HepG2 (cell line): ENCODE results near the gene GPR33. TPM values are rescaled to one million over a fixed set of nuclear protein-coding genes. Genes with fewer than 3 reads are reported as not detected.

ENCODE experiments used
- AGO2 ChIP-seq: fragments of 200-400 bp; formaldehyde crosslinking; optimal IDR thresholded peaks from 2 replicates; pipeline ENCODE3; 2017; ENCODE audit warnings: mild to moderate bottlenecking, low read depth, low read length, moderate library complexity
- CENPT ChIP-seq: sonication (generic); formaldehyde crosslinking; IDR thresholded peaks from 2 replicates; pipeline ENCODE4 v1.8.0; 2022; ENCODE audit warnings: low read depth, mild to moderate bottlenecking, moderate library complexity, missing genetic modification reagents
- DMAP1 ChIP-seq: IDR thresholded peaks from 2 replicates; pipeline ENCODE4 v1.6.1; 2016
- HOXA5 ChIP-seq: sonication (generic); formaldehyde crosslinking; IDR thresholded peaks from 2 replicates; pipeline ENCODE4 v1.4.0; 2020; ENCODE audit warnings: missing genetic modification reagents
- KMT2B ChIP-seq: IDR thresholded peaks from 2 replicates; pipeline ENCODE4 v1.6.1; 2016; ENCODE audit warnings: missing genetic modification reagents, missing compliant biosample characterization
- MTERF4 ChIP-seq: sonication (generic); formaldehyde crosslinking; IDR thresholded peaks from 2 replicates; pipeline ENCODE4 v1.8.0; 2023; ENCODE audit warnings: mild to moderate bottlenecking, missing genetic modification reagents
- MTF1 ChIP-seq: sonication (generic); formaldehyde crosslinking; IDR thresholded peaks from 2 replicates; pipeline ENCODE4 v1.5.0; 2020; ENCODE audit warnings: missing genetic modification reagents
- PRDM10 ChIP-seq: sonication (generic); formaldehyde crosslinking; IDR thresholded peaks from 2 replicates; pipeline ENCODE4 v1.4.0; 2020; ENCODE audit warnings: low read depth, missing genetic modification reagents
- RXRA ChIP-seq: sonication (generic); formaldehyde crosslinking; IDR thresholded peaks from 2 replicates; pipeline ENCODE4 v1.5.1; 2020; ENCODE audit warnings: missing genetic modification reagents
- SMARCC2 ChIP-seq: fragments of 450-650 bp; IDR thresholded peaks from 2 replicates; pipeline ENCODE4 v1.6.1; 2017; ENCODE audit warnings: antibody characterized with exemption, mild to moderate bottlenecking
- SOX5 ChIP-seq: IDR thresholded peaks from 2 replicates; pipeline ENCODE4 v1.6.1; 2016; ENCODE audit warnings: borderline replicate concordance
- TBX3 ChIP-seq: fragments of 450-650 bp; IDR thresholded peaks from 2 replicates; pipeline ENCODE4 v1.6.1; 2017; ENCODE audit warnings: antibody characterized with exemption, mild to moderate bottlenecking, inconsistent platforms, borderline replicate concordance
- WIZ ChIP-seq: sonication (generic); formaldehyde crosslinking; IDR thresholded peaks from 2 replicates; pipeline ENCODE4 v1.5.1; 2020; ENCODE audit warnings: mild to moderate bottlenecking, missing genetic modification reagents
- ZNF530 ChIP-seq: sonication (generic); formaldehyde crosslinking; IDR thresholded peaks from 2 replicates; pipeline ENCODE4 v1.5.0; 2020; ENCODE audit warnings: low read depth, mild to moderate bottlenecking, missing genetic modification reagents
- ZNF556 ChIP-seq: sonication (generic); formaldehyde crosslinking; IDR thresholded peaks from 2 replicates; pipeline ENCODE4 v1.4.0; 2020; ENCODE audit warnings: mild to moderate bottlenecking, missing genetic modification reagents, borderline replicate concordance
- ZNF569 ChIP-seq: sonication (generic); formaldehyde crosslinking; IDR thresholded peaks from 2 replicates; pipeline ENCODE4 v1.5.0; 2020; ENCODE audit warnings: mild to moderate bottlenecking, missing genetic modification reagents, moderate library complexity, borderline replicate concordance
- ZNF644 ChIP-seq: IDR thresholded peaks from 2 replicates; pipeline ENCODE4 v1.6.1; 2016; ENCODE audit warnings: low read depth
- ZNF747 ChIP-seq: sonication (generic); formaldehyde crosslinking; IDR thresholded peaks from 2 replicates; pipeline ENCODE4 v1.8.1; 2023; ENCODE audit warnings: missing genetic modification reagents, mild to moderate bottlenecking, borderline replicate concordance
- polyA plus RNA-seq, 8 experiments: library from polyadenylated mRNA; depleted of rRNA in 3 of 8; stranded (reverse) in 7 of 8; unstranded in 1 of 8; fragments of >200 nt; fragmentation: Illumina TruSeq in 4 of 8; extraction: Trizol in 4 of 8; gene quantifications; 2 replicates each; pipeline versions ENCODE4 v1.2.1 to v1.2.3, GENCODE V29; 2011 to 2016; ENCODE audit warnings: low read depth in 4 of 8, missing spikeins in 1 of 8, mixed read lengths in 1 of 8; ENCODE audit not compliant: insufficient read depth in 1 of 8
- total RNA-seq, 5 experiments: library from RNA; depleted of rRNA; stranded (reverse); fragments of >200 nt; fragmentation: Illumina TruSeq; extraction: Trizol; gene quantifications; 2 replicates each; pipeline ENCODE4 v1.2.3, GENCODE V29; 2016; ENCODE audit warnings: low read depth in 1 of 5
- TF ChIP-seq, protein P1 (sequence below): sonication (generic); formaldehyde crosslinking; IDR thresholded peaks from 2 replicates; pipeline ENCODE4 v1.8.0; 2022; ENCODE audit warnings: missing genetic modification reagents, mild to moderate bottlenecking, inconsistent platforms, borderline replicate concordance
- TF ChIP-seq, protein P2 (sequence below): IDR thresholded peaks from 2 replicates; pipeline ENCODE4 v1.6.1; 2016; ENCODE audit warnings: low read depth, control low read depth
- TF ChIP-seq, protein P3 (sequence below): sonication (generic); formaldehyde crosslinking; IDR thresholded peaks from 2 replicates; pipeline ENCODE4 v1.4.0; 2020; ENCODE audit warnings: mild to moderate bottlenecking, missing genetic modification reagents
- TF ChIP-seq, protein P4 (sequence below): sonication (generic); formaldehyde crosslinking; IDR thresholded peaks from 2 replicates; pipeline ENCODE4 v1.4.0; 2020; ENCODE audit warnings: missing genetic modification reagents
- TF ChIP-seq, protein P5 (sequence below): IDR thresholded peaks from 2 replicates; pipeline ENCODE4 v1.6.1; 2012; ENCODE audit warnings: inconsistent platforms

GPR33 gene
- total and polyA plus RNA-seq, 2 of the 13 experiments (the other 11 are each of a cell fraction or from before 2014, with no cell fraction given): not detected

DNA sequence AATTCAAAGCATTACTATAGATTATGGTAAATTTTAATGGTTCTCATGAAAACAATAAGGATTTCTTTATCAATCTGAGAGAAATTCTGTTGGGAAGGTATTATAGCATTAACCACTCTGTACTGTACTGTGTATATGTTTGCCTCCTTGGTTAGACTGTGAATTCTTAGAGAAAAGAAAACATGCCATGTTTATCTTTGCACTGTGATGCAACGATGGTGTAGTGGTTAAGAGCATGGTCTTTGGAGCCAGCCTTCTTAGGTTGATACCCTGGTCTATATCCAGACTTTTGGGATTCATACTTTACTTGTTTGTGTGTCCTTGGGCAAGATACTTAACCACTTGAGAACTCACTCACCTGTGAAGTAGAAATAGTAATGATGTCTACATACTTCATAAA is 41.2 kb upstream of the GPR33 start (continued):
- TF ChIP-seq PRDM10 (CRISPR knock-in tag): no peak
- no peak for TF ChIP-seq ZNF530 (CRISPR knock-in tag)
- 0 out of 2 replicates have a peak, but pooled peaks have one; percentile 34 for TF ChIP-seq SOX5 (CRISPR knock-in tag)
- no peak for TF ChIP-seq CENPT
- no peak for TF ChIP-seq TBX3
- TF ChIP-seq, protein P1, sequence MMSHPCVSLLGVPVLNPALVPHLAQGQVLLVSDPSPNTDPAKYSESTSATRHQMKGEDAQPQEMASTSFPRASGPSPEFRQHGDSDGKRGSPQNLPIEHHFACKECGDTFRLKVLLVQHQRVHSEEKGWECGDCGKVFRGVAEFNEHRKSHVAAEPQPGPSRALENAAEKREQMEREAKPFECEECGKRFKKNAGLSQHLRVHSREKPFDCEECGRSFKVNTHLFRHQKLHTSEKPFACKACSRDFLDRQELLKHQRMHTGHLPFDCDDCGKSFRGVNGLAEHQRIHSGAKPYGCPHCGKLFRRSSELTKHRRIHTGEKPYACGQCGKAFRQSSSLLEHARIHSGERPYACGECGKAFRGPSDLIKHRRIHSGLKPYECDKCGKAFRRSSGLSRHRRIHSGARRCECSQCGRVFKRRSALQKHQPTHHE (CRISPR knock-in tag): no peak
- TF ChIP-seq HOXA5: 0 out of 2 replicates have a peak, but pooled peaks have one; percentile 22
- 0 out of 2 replicates have a peak, but pooled peaks have one; percentile 24 for TF ChIP-seq WIZ
- no peak for TF ChIP-seq ZNF569 (CRISPR knock-in tag)
- no peak for TF ChIP-seq MTF1
- TF ChIP-seq DMAP1: no peak
- TF ChIP-seq, protein P2, sequence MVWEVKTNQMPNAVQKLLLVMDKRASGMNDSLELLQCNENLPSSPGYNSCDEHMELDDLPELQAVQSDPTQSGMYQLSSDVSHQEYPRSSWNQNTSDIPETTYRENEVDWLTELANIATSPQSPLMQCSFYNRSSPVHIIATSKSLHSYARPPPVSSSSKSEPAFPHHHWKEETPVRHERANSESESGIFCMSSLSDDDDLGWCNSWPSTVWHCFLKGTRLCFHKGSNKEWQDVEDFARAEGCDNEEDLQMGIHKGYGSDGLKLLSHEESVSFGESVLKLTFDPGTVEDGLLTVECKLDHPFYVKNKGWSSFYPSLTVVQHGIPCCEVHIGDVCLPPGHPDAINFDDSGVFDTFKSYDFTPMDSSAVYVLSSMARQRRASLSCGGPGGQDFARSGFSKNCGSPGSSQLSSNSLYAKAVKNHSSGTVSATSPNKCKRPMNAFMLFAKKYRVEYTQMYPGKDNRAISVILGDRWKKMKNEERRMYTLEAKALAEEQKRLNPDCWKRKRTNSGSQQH (CRISPR knock-in tag): peak; percentile 53; the same call in 1 of the 2 replicates
- TF ChIP-seq, protein P3, sequence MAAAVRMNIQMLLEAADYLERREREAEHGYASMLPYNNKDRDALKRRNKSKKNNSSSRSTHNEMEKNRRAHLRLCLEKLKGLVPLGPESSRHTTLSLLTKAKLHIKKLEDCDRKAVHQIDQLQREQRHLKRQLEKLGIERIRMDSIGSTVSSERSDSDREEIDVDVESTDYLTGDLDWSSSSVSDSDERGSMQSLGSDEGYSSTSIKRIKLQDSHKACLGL (CRISPR knock-in tag): no peak
- no peak for TF ChIP-seq SMARCC2
- no peak for TF ChIP-seq KMT2B (CRISPR knock-in tag)
- TF ChIP-seq, protein P4, sequence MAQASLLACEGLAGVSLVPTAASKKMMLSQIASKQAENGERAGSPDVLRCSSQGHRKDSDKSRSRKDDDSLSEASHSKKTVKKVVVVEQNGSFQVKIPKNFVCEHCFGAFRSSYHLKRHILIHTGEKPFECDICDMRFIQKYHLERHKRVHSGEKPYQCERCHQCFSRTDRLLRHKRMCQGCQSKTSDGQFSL: no peak
- TF ChIP-seq MTERF4: no peak
- TF ChIP-seq, protein P5, sequence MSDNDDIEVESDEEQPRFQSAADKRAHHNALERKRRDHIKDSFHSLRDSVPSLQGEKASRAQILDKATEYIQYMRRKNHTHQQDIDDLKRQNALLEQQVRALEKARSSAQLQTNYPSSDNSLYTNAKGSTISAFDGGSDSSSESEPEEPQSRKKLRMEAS: 0 out of 2 replicates have a peak, but pooled peaks have one; percentile 36
- no peak for TF ChIP-seq ZNF747 (CRISPR knock-in tag)
- no peak for TF ChIP-seq RXRA
- TF ChIP-seq AGO2: no peak
- TF ChIP-seq ZNF556 (CRISPR knock-in tag): peak; percentile 64; the same call in 1 of the 2 replicates
- peak; percentile 99 for TF ChIP-seq ZNF644 (CRISPR knock-in tag)
